Peyer's patch (tissue), 4 donors: ENCODE data around the gene MFF.

ENCODE experiments used
- POLR2A ChIP-seq, 2 donors: fragments of 450-650 bp; IDR thresholded peaks; one replicate each; pipeline ENCODE4 v1.5.1; 2017; ENCODE audit warnings: antibody characterized with exemption in 2 of 2, mild to moderate bottlenecking in 2 of 2, moderate library complexity in 2 of 2
- TF ChIP-seq, protein P1 (sequence below), 6 experiments: fragments of 450-650 bp in 4 of 6; fragments of 200-600 bp in 2 of 6; sonication (generic) in 1 of 6; IDR thresholded peaks; one replicate each; pipeline ENCODE4 v1.5.1; 2017 to 2019; ENCODE audit warnings: antibody characterized with exemption in 6 of 6, mild to moderate bottlenecking in 3 of 6, moderate library complexity in 1 of 6

DNA sequence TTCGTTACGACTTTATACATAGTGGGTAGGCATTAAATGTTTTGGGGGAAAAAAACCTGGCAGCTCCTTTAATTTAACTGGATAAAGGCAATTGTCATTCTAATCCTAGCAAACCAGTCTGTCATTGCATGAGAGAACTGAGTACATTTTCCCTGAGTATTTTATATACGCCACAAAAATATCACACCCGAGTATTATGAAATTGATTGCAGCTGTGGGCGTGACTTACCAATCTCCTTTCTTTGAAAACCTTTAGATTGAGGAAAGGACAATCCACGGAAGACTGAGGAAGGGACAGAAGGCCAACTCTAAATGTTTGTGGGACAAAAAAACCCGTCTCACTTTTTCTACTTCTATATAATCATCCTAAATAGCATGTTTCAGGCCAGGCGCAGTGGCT, 45.0 kb downstream of the MFF start:
- no peak for TF ChIP-seq POLR2A (IDR thresholded peaks at IDR 0.05)
- TF ChIP-seq, protein P1, sequence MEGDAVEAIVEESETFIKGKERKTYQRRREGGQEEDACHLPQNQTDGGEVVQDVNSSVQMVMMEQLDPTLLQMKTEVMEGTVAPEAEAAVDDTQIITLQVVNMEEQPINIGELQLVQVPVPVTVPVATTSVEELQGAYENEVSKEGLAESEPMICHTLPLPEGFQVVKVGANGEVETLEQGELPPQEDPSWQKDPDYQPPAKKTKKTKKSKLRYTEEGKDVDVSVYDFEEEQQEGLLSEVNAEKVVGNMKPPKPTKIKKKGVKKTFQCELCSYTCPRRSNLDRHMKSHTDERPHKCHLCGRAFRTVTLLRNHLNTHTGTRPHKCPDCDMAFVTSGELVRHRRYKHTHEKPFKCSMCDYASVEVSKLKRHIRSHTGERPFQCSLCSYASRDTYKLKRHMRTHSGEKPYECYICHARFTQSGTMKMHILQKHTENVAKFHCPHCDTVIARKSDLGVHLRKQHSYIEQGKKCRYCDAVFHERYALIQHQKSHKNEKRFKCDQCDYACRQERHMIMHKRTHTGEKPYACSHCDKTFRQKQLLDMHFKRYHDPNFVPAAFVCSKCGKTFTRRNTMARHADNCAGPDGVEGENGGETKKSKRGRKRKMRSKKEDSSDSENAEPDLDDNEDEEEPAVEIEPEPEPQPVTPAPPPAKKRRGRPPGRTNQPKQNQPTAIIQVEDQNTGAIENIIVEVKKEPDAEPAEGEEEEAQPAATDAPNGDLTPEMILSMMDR (IDR thresholded peaks at IDR 0.05) = no peak
